SJCRH30 (cell line): ENCODE results near the gene MCTP2. TPM values are rescaled to one million over a fixed set of nuclear protein-coding genes. Genes with fewer than 3 reads are reported as not detected.

ENCODE experiments used
- DNase-seq, 2 experiments: peaks; one replicate each; pipeline ENCODE4 v3.0.0-alpha.2; 2015 to 2020
- H3K27ac ChIP-seq: fragments of 250-450 bp; sonication (Bioruptor Pico); 2 replicates; pipeline ENCODE4 v1.5.1; 2020; ENCODE audit warnings: mild to moderate bottlenecking, moderate library complexity
- H3K27me3 ChIP-seq: fragments of 250-450 bp; sonication (Bioruptor Pico); 2 replicates; pipeline ENCODE4 v1.5.1; 2020; ENCODE audit warnings: mild to moderate bottlenecking, moderate library complexity
- H3K36me3 ChIP-seq: fragments of 250-450 bp; sonication (Bioruptor Pico); 2 replicates; pipeline ENCODE4 v1.5.1; 2020; ENCODE audit warnings: mild to moderate bottlenecking, moderate library complexity
- H3K4me1 ChIP-seq: fragments of 250-450 bp; sonication (Bioruptor Pico); 2 replicates; pipeline ENCODE4 v1.5.1; 2020; ENCODE audit warnings: mild to moderate bottlenecking, moderate library complexity
- H3K4me3 ChIP-seq: fragments of 250-450 bp; sonication (Bioruptor Pico); 2 replicates; pipeline ENCODE4 v1.5.1; 2020; ENCODE audit warnings: mild to moderate bottlenecking, moderate library complexity
- H3K9me3 ChIP-seq: fragments of 250-450 bp; sonication (Bioruptor Pico); replicated peaks from 2 replicates; pipeline ENCODE4 v1.5.1; 2020; ENCODE audit warnings: mild to moderate bottlenecking, moderate library complexity
- total RNA-seq: library from RNA; depleted of rRNA; stranded (reverse); fragments of >200 nt; shearing (Covaris generic); gene quantifications from 2 replicates; pipeline ENCODE4 v1.2.3, GENCODE V29; 2014

The MCTP2 gene
- total RNA-seq, 1 experiment from 2014 or later, result 0.38 TPM

DNA sequence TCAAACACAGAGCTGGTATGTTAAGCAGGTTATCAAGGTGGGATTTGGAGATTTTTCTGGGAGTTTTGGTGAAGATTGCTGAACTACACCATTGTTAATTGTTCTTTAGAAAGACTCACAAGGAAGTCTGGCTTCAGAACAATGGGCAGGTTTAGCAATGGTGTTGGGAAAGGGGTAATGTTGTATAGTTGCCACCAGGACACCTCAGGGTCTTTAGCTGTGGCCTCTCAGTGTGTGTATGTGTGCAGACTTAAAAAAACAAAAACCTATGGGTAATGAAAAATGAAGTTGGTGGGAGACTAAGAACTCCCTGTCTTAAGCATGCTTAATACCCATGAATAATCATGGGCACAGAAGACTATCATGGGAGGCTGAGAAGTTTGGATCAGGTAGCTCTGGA, 91.7 kb downstream of the MCTP2 start:
- H3K4me1 ChIP-seq, result no peaks in the 10 kb centered on the region
- no peak for DNase-seq
- no peaks in the 10 kb centered on the region for H3K27me3 ChIP-seq
- H3K4me3 ChIP-seq, result no peak overlapping the region
- no peak overlapping the region for H3K27ac ChIP-seq
- no peaks in the 10 kb centered on the region for H3K36me3 ChIP-seq
- H3K9me3 ChIP-seq, result no peaks in the 10 kb centered on the region

GRCh38 chr15:94324117-94324826, 92.9 kb downstream of the MCTP2 start:
- Histone ChIP-seq H3K4me3 (no peak overlapping the region), H3K9me3 (no peaks in the 10 kb centered on the region), H3K4me1 (no peaks in the 10 kb centered on the region), H3K27ac (no peak overlapping the region), H3K36me3 (no peaks in the 10 kb centered on the region), H3K27me3 (no peaks in the 10 kb centered on the region)
- peak; percentile 38 to 83 for DNase-seq

GRCh38 chr15:94324835-94325767, 93.7 kb downstream of the MCTP2 start:
- DNase-seq, result peak in 1 of 2 experiments; percentile 14
- no peaks in the 10 kb centered on the region for H3K4me1 ChIP-seq

GRCh38 chr15:94327356-94327936, 96.1 kb downstream of the MCTP2 start:
- no peaks in the 10 kb centered on the region for H3K36me3 ChIP-seq
- no peaks in the 10 kb centered on the region for H3K27me3 ChIP-seq
- no peak overlapping the region for H3K27ac ChIP-seq
- H3K4me3 ChIP-seq, result no peak overlapping the region
- peaks cover 6% of the 10 kb centered on the region for H3K4me1 ChIP-seq
- no peaks in the 10 kb centered on the region for H3K9me3 ChIP-seq
- peak in 1 of 2 experiments; percentile 63 for DNase-seq

More at GRCh38 chr15:94324835-94325767, 93.7 kb downstream of the MCTP2 start:
- Histone ChIP-seq H3K4me3 (no peak overlapping the region), H3K27ac (no peak overlapping the region), H3K9me3 (no peaks in the 10 kb centered on the region), H3K36me3 (no peaks in the 10 kb centered on the region), H3K27me3 (no peaks in the 10 kb centered on the region)

DNA sequence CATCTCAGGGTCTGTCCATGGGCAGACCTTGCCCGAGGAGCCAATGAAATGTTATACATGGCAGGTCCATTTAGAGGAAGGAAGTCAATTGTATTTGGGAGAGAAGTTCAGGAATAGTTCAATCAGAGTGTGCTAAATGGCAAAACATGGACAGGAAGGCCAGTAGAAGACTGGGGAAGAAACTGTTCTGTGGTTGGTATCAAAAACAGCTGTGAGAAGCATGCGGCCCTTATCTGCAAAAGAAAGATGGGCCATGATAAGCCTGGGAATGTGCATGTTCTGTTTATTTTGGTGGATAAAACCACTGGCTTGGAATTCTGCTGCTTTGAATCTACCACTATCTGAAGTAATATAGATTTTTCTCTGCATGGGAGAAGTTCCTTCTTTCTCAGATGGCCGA, 100.4 kb downstream of the MCTP2 start:
- Histone ChIP-seq H3K27me3 (no peaks in the 10 kb centered on the region), H3K4me1 (peaks cover 6% of the 10 kb centered on the region), H3K36me3 (no peaks in the 10 kb centered on the region), H3K9me3 (no peaks in the 10 kb centered on the region), H3K27ac (no peak overlapping the region), H3K4me3 (no peak overlapping the region)
- peak in 1 of 2 experiments; percentile 14 for DNase-seq

DNA sequence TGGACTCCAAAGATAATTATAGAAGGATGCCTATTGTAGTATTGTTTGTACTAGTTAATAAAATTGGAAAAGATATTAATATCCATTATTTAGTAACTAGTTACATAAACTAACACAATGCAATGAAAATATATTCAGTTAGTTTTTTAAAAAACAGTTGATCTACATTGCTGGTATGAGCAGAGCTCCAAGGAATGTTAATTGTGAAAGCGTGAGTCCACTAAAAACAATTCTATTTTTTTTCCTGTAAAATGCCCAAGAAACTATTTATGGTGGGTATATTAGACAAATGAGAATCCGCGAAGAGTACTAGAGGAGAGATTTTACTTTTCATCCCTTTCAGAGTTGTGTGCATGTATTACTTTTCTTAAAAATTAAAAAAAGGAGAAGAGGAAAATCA, 104.3 kb downstream of the MCTP2 start:
- Histone ChIP-seq H3K27ac (no peak overlapping the region), H3K4me1 (peaks cover 6% of the 10 kb centered on the region)
- DNase-seq, result no peak

GRCh38 chr15:94336817-94337467, 105.6 kb downstream of the MCTP2 start:
- no peak for DNase-seq
- H3K4me3 ChIP-seq, result no peak overlapping the region
- H3K27me3 ChIP-seq, result no peaks in the 10 kb centered on the region
- no peaks in the 10 kb centered on the region for H3K9me3 ChIP-seq
- H3K36me3 ChIP-seq, result no peaks in the 10 kb centered on the region
- peaks cover under 1% of the 10 kb centered on the region; the same call in 1 of the 2 replicates for H3K4me1 ChIP-seq
- H3K27ac ChIP-seq, result no peak overlapping the region

More for the DNA sequence above, 104.3 kb downstream of the MCTP2 start:
- Histone ChIP-seq H3K36me3 (no peaks in the 10 kb centered on the region), H3K4me3 (no peak overlapping the region), H3K27me3 (no peaks in the 10 kb centered on the region), H3K9me3 (no peaks in the 10 kb centered on the region)

- DNase-seq, result no peak
- Histone ChIP-seq H3K4me1 (no peaks in the 10 kb centered on the region), H3K36me3 (no peaks in the 10 kb centered on the region), H3K9me3 (no peaks in the 10 kb centered on the region), H3K4me3 (no peak overlapping the region), H3K27ac (no peak overlapping the region), H3K27me3 (no peaks in the 10 kb centered on the region)
These were observed 107.0 kb downstream of the MCTP2 start for GRCh38 chr15:94338243-94338846.

GRCh38 chr15:94346282-94346681, 114.9 kb downstream of the MCTP2 start:
- Histone ChIP-seq H3K4me1 (no peaks in the 10 kb centered on the region), H3K9me3 (no peaks in the 10 kb centered on the region), H3K27ac (no peak overlapping the region), H3K27me3 (no peaks in the 10 kb centered on the region), H3K36me3 (no peaks in the 10 kb centered on the region), H3K4me3 (no peak overlapping the region)
- peak in 1 of 2 experiments; percentile 37 for DNase-seq

DNA sequence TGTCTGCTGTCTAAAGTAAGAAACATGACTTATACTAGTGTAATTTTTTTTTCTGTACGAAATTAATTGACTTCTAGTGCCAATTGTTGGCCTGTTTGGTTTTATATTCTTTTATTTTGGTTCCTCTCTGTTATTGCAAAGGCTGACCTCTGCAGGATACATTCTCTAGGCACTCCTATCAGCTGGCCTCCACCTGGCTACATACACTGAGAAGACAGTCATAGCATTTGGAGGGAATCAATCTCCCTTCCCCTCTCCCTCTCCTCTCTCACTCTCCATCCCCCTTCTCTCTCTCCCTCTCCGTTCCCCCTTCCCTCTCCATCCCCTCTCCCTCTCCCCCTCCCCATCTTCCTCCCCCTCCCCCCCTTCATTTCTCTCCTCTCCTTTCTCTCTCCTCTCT, 116.7 kb downstream of the MCTP2 start:
- Histone ChIP-seq H3K36me3 (no peaks in the 10 kb centered on the region), H3K9me3 (no peaks in the 10 kb centered on the region), H3K27me3 (no peaks in the 10 kb centered on the region), H3K4me3 (no peak overlapping the region), H3K4me1 (no peaks in the 10 kb centered on the region), H3K27ac (no peak overlapping the region)
- DNase-seq, result no peak

- H3K4me1 ChIP-seq, result no peaks in the 10 kb centered on the region
- no peak overlapping the region for H3K4me3 ChIP-seq
- no peaks in the 10 kb centered on the region for H3K27me3 ChIP-seq
- no peak for DNase-seq
- no peak overlapping the region for H3K27ac ChIP-seq
- no peaks in the 10 kb centered on the region for H3K9me3 ChIP-seq
- no peaks in the 10 kb centered on the region for H3K36me3 ChIP-seq
These were observed 119.7 kb downstream of the MCTP2 start for GRCh38 chr15:94351031-94351535.

DNA sequence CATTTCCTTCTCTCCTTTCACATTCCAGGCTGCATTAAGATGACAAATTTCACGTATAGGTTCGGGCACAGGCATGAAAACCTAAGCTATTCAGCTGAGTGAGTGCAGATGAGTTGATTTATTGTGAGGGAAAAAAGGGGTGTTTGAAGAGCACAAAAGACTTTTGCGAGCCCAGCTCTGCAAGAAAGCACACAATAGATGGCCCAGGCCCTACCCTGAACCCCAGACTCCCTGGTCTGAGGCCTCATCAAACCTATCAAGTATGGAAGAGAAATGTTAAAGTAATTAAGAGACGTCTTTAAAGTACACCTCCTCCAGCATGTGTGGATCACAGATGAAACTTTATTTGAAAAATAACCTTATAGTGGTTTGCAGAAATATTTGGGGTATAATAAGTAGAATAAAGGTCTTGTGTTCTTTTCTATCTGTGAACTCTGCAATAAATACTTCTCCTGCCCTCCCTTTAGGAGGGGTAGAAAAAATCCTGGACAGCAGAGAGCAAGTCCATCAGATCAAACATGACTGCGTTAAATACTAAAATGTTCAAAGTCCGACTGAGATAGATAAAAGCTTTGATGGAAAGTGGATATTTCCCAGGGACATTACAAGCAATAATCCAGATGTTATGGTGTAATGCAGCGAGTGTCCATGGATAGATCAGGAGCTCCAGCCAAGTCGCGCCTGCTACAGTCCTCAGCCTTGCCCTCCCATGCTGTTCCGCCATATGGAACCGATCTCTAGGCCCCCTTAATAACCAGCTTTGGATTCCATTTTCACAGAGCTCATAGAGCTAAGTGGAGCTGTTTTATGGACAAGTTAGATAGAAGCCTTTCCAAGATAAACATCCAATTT, 121.5 kb downstream of the MCTP2 start:
- Histone ChIP-seq H3K36me3 (no peaks in the 10 kb centered on the region), H3K9me3 (no peaks in the 10 kb centered on the region), H3K4me1 (no peaks in the 10 kb centered on the region), H3K4me3 (no peak overlapping the region), H3K27me3 (no peaks in the 10 kb centered on the region), H3K27ac (no peak overlapping the region)
- DNase-seq, result no peak

DNA sequence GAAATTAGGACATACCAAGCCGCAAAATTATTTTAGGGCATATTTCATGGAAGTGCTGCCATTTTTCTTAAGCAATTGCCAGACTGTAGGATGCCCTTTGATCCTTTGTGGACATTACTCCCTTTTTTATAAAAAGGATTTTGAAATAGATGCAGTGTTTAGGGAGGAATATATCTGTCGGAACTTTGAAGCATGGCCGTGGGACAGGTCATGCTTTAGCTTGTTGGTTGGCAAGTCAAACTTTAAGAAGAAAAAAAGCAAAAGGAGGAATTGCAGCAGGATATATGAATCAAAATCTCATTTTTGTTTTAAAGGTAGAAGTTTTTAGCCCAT, 122.1 kb downstream of the MCTP2 start:
- no peak for DNase-seq
- H3K9me3 ChIP-seq, result no peaks in the 10 kb centered on the region
- no peaks in the 10 kb centered on the region for H3K36me3 ChIP-seq
- no peak overlapping the region for H3K4me3 ChIP-seq
- H3K27ac ChIP-seq, result no peak overlapping the region
- H3K4me1 ChIP-seq, result no peaks in the 10 kb centered on the region
- no peaks in the 10 kb centered on the region for H3K27me3 ChIP-seq
